Measurements from ENCODE around the gene MUC13. TPM values are rescaled to one million over a fixed set of nuclear protein-coding genes. Genes with fewer than 3 reads are reported as not detected.

Gene MUC13
- total RNA-seq, 1 experiment from 2014 or later = not detected

GRCh38 chr3:124952282-124952855 is 17.8 kb upstream of the MUC13 start:
- no peak overlapping the region for H3K4me3 ChIP-seq (ENCODE audit: low read depth, low read length, poor library complexity, severe bottlenecking)
- H3K27ac ChIP-seq (ENCODE audit: low read depth, low read length, poor library complexity, severe bottlenecking) = no peak overlapping the region
- BruUV-seq (replicated peaks) = no TSS peak
- H3K4me1 ChIP-seq (ENCODE audit: insufficient read depth, low read length, poor library complexity, severe bottlenecking) = no peaks in the 10 kb centered on the region
- intact Hi-C loops (cut with micrococcal nuclease; ENCODE audit: unreplicated experiment) = no loop called here
- no peaks in the 10 kb centered on the region for H3K36me3 ChIP-seq (ENCODE audit: insufficient read depth, low read length, poor library complexity, severe bottlenecking)
- ChIA-PET POLR2A (ENCODE audit: low non-redundant PET) (no interaction called here), CTCF (no interaction called here)
- H3K9me3 ChIP-seq (ENCODE audit: low read depth, low read length, poor library complexity, severe bottlenecking) = no peaks in the 10 kb centered on the region
- TF ChIP-seq EZH2 (IDR thresholded peaks at IDR 0.05; ENCODE audit: borderline replicate concordance, low read depth, low read length, poor library complexity, severe bottlenecking) = no peak
- TF ChIP-seq CTCF (conservative IDR thresholded peaks at IDR 0.05; ENCODE audit: low read depth, low read length) = no peak
- no peaks in the 10 kb centered on the region for H3K27me3 ChIP-seq (replicated peaks; ENCODE audit: insufficient read depth, low read depth, low read length, poor library complexity)
- DNase-seq (ENCODE audit: low spot score) = no peak

- DNase-seq (ENCODE audit: low spot score) = no peak
- no peaks in the 10 kb centered on the region for H3K4me1 ChIP-seq (ENCODE audit: insufficient read depth, low read length, poor library complexity, severe bottlenecking)
- TF ChIP-seq EZH2 (IDR thresholded peaks at IDR 0.05; ENCODE audit: borderline replicate concordance, low read depth, low read length, poor library complexity, severe bottlenecking) (no peak), CTCF (conservative IDR thresholded peaks at IDR 0.05; ENCODE audit: low read depth, low read length) (no peak)
- CTCF ChIA-PET = no interaction called here
- no peak overlapping the region for H3K27ac ChIP-seq (ENCODE audit: low read depth, low read length, poor library complexity, severe bottlenecking)
- intact Hi-C loops (cut with micrococcal nuclease; ENCODE audit: unreplicated experiment) = no loop called here
- no peaks in the 10 kb centered on the region for H3K27me3 ChIP-seq (replicated peaks; ENCODE audit: insufficient read depth, low read depth, low read length, poor library complexity)
- no TSS peak for BruUV-seq (replicated peaks)
- H3K4me3 ChIP-seq (ENCODE audit: low read depth, low read length, poor library complexity, severe bottlenecking) = no peak overlapping the region
- H3K36me3 ChIP-seq (ENCODE audit: insufficient read depth, low read length, poor library complexity, severe bottlenecking) = no peaks in the 10 kb centered on the region
- no peaks in the 10 kb centered on the region for H3K9me3 ChIP-seq (ENCODE audit: low read depth, low read length, poor library complexity, severe bottlenecking)
- POLR2A ChIA-PET (ENCODE audit: low non-redundant PET) = no interaction called here
Observed at GRCh38 chr3:124951511-124952281, 17.1 kb upstream of the MUC13 start.

DNA sequence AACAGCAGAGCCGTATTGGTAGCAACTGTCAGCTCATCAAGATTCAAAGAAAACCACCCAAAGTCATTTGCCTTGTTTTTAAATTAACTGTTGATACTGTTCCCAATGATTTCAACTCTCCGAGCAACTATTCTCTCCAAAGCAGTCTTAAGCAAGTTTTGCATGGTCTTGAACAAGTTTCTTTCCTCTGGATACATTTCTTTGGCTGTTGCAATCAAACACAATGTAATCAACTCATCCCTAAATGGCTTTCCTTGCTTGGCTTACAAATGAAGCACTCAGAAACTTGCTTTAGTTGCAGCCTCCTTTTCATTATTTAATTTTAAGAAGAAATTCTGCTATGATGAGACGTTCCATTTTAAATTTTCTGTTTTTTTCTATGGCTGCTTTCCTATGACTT is 15.5 kb upstream of the MUC13 start:
- Histone ChIP-seq H3K36me3 (ENCODE audit: insufficient read depth, low read length, poor library complexity, severe bottlenecking) (no peaks in the 10 kb centered on the region), H3K4me3 (ENCODE audit: low read depth, low read length, poor library complexity, severe bottlenecking) (no peak overlapping the region), H3K4me1 (ENCODE audit: insufficient read depth, low read length, poor library complexity, severe bottlenecking) (no peaks in the 10 kb centered on the region), H3K9me3 (ENCODE audit: low read depth, low read length, poor library complexity, severe bottlenecking) (no peaks in the 10 kb centered on the region), H3K27me3 (replicated peaks; ENCODE audit: insufficient read depth, low read depth, low read length, poor library complexity) (no peaks in the 10 kb centered on the region), H3K27ac (ENCODE audit: low read depth, low read length, poor library complexity, severe bottlenecking) (no peak overlapping the region)
- ChIA-PET POLR2A (ENCODE audit: low non-redundant PET) (no interaction called here), CTCF (no interaction called here)
- DNase-seq (ENCODE audit: low spot score) = no peak
- no peak for TF ChIP-seq EZH2 (IDR thresholded peaks at IDR 0.05; ENCODE audit: borderline replicate concordance, low read depth, low read length, poor library complexity, severe bottlenecking)
- TF ChIP-seq CTCF (conservative IDR thresholded peaks at IDR 0.05; ENCODE audit: low read depth, low read length) = no peak
- BruUV-seq (replicated peaks) = no TSS peak
- intact Hi-C loops (cut with micrococcal nuclease; ENCODE audit: unreplicated experiment) = no loop called here
